A172 (cell line): ENCODE measurements around the gene NEDD4L. TPM values are rescaled to one million over a fixed set of nuclear protein-coding genes. Genes with fewer than 3 reads are reported as not detected.
"Not testable (repeated sequence)": the region's sequence is repeated elsewhere in the genome, so short reads cannot be mapped to it uniquely, and the experiment has no call there.

Experiments used
- DNase-seq: peaks from one replicate; pipeline ENCODE4 v3.0.0-alpha.2; 2015; ENCODE audit warnings: low spot score
- total RNA-seq: library from RNA; depleted of rRNA; stranded (reverse); fragments of >200 nt; shearing (Covaris generic); gene quantifications from 2 replicates; pipeline ENCODE4 v1.2.3, GENCODE V29; 2014

NEDD4L gene
- total RNA-seq, 1 experiment from 2014 or later: 8.1 TPM

GRCh38 chr18:58264075-58264474 lies 220.0 kb downstream of the NEDD4L start:
- DNase-seq: no peak

GRCh38 chr18:58264840-58265239 lies 220.8 kb downstream of the NEDD4L start:
- DNase-seq: no peak

GRCh38 chr18:58265489-58265888 lies 221.5 kb downstream of the NEDD4L start:
- DNase-seq: not testable (repeated sequence)

GRCh38 chr18:58266291-58266690 lies 222.3 kb downstream of the NEDD4L start:
- no peak for DNase-seq

GRCh38 chr18:58267493-58267892 lies 223.5 kb downstream of the NEDD4L start:
- no peak for DNase-seq

GRCh38 chr18:58268849-58269248 lies 224.8 kb downstream of the NEDD4L start:
- DNase-seq: peak; percentile 62

- no peak for DNase-seq
These were observed 225.9 kb downstream of the NEDD4L start for GRCh38 chr18:58269931-58270330.

- no peak for DNase-seq
These were observed 226.4 kb downstream of the NEDD4L start for GRCh38 chr18:58270396-58270795.

- DNase-seq: no peak
These were observed 227.7 kb downstream of the NEDD4L start for GRCh38 chr18:58271770-58272169.

- DNase-seq: no peak
These were observed 228.2 kb downstream of the NEDD4L start for GRCh38 chr18:58272209-58272608.

GRCh38 chr18:58272779-58273435 lies 228.9 kb downstream of the NEDD4L start:
- DNase-seq: no peak

- DNase-seq: no peak
These were observed 231.2 kb downstream of the NEDD4L start for GRCh38 chr18:58275176-58275575.

GRCh38 chr18:58276789-58277739 lies 233.0 kb downstream of the NEDD4L start:
- no peak for DNase-seq

- no peak for DNase-seq
These were observed 235.6 kb downstream of the NEDD4L start for GRCh38 chr18:58279504-58280175.

GRCh38 chr18:58280191-58280590 lies 236.2 kb downstream of the NEDD4L start:
- DNase-seq: no peak

- not testable (repeated sequence) for DNase-seq
These were observed 238.8 kb downstream of the NEDD4L start for GRCh38 chr18:58282872-58283271.

- no peak for DNase-seq
These were observed 240.8 kb downstream of the NEDD4L start for GRCh38 chr18:58284699-58285448.

GRCh38 chr18:58285449-58286130 lies 241.6 kb downstream of the NEDD4L start:
- no peak for DNase-seq

GRCh38 chr18:58286632-58287352 lies 242.8 kb downstream of the NEDD4L start:
- no peak for DNase-seq
